GM18498 (cell line): ENCODE data around the gene COPS3.

Source experiments
- ATAC-seq: cut with Tn5 transposase; IDR thresholded peaks from one replicate; pipeline ENCODE4 v1.9.1; 2021; ENCODE audit warnings: mild to moderate bottlenecking, moderate library complexity; ENCODE audit not compliant: unreplicated experiment

Gene COPS3

GRCh38 chr17:17221329-17221728 lies 59.7 kb downstream of the COPS3 start:
- ATAC-seq: no peak

- no peak for ATAC-seq
Observed at GRCh38 chr17:17220529-17220928, 60.5 kb downstream of the COPS3 start.

DNA sequence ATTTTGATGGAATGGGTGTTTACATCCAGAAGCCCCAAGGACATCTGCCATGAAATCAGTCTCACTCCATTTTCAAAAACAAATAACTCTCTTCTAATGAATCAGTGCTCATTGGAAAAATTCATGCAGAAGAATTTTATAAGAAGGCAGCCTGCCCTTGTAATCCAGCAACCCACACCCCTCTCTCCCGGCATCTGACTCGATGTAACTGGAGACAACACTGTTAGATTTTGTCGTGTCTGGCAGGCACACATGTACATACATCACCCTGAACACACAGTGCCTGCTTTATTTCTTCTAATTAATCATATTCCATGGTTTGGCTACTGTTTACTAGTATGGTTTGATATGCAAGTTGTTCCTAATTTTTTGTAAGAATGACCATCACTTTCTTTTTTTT lies 63.1 kb downstream of the COPS3 start:
- ATAC-seq: no peak

DNA sequence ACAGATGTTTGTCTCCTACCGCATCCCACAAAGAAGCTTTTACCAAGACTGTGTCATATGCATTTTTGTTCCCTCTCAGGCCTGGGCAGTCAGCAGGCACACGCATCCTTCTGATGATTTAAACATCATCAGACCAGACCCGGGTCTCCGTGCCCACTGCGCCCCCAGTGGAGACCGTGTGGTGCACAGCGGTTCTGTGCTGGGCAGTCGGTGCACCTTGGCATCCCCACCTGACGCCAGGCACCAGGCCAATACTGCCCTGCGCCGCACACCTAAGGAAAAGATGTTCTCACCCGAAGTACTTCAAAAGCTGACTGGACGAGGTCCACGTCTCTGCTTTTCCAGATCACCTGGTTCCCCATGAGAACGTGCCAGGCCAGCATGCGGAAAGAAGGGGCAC lies 64.3 kb downstream of the COPS3 start:
- no peak for ATAC-seq

- no peak for ATAC-seq
Observed at GRCh38 chr17:17216236-17216635, 64.8 kb downstream of the COPS3 start.

GRCh38 chr17:17215575-17215974 lies 65.5 kb downstream of the COPS3 start:
- no peak for ATAC-seq

- ATAC-seq: no peak
Observed at GRCh38 chr17:17214646-17215436, 66.2 kb downstream of the COPS3 start.

GRCh38 chr17:17213775-17214174 lies 67.3 kb downstream of the COPS3 start:
- ATAC-seq: no peak

GRCh38 chr17:17207998-17208397 lies 73.0 kb downstream of the COPS3 start:
- no peak for ATAC-seq

DNA sequence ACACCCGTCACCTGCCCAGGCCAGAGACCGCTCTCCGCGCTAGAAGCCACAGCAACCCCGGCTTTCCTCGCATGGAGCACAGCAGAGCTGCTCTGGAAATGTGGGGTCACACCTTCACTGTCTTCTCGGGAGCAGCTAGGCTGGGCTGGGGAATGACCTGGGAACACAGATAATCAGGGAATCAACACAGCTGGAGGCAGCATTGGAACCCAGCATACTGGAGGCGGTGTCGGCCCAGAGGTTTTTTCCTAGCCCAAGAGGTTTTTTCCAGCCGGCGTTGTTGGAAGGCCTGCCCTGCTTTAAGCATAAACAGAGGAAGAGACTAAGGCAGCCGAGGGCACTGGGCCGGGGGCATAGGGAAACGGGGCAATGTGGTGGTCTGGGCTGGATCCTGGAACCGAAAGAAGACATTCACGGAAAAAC lies 74.1 kb downstream of the COPS3 start:
- ATAC-seq: no peak

DNA sequence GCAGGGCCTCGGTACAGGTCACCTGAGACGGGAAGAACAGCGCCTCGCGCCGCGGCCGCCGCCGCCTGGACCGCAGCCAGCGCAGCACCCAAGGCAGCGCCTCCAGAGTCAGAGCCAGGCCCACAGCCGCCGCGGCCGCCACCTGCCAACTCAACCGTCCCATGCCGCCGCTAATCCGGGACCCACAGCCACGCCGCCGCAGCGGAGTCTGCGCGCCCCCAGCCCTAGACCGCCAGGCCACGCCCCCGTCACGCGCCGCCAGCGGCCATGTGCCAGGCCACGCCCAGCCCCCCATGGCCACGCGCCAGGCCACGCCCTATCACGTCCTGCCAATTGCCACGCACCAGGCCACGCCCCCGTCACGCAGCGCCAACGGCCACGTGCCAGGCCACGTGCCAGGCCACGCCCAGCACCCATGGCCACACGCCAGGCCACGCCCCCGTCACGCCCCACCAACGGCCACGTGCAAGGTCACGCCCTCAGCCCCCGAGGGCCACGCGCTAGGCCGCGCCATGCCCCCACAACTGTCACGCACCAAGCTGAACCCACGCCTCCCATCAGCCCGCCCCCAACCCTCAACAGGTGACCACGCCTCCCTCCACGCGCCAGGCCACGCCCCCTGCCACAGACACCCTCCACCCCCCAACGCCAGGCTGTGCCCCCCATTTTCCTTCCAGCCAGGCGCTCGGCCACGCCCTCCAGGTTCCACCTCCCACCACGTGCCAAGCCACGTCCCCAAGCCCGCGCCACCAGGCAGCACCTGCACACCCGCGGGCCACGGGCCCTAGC lies 74.7 kb downstream of the COPS3 start, which contains the start of gene PLD6:
Gene PLD6 (minus strand): TSS at position 210 of the 789 bp plus-strand sequence. CDS start 47 bp downstream, at position 163.
- ATAC-seq: peak; percentile 67

- peak; percentile 41 for ATAC-seq
Observed at GRCh38 chr17:17205368-17206123, 75.5 kb downstream of the COPS3 start.

DNA sequence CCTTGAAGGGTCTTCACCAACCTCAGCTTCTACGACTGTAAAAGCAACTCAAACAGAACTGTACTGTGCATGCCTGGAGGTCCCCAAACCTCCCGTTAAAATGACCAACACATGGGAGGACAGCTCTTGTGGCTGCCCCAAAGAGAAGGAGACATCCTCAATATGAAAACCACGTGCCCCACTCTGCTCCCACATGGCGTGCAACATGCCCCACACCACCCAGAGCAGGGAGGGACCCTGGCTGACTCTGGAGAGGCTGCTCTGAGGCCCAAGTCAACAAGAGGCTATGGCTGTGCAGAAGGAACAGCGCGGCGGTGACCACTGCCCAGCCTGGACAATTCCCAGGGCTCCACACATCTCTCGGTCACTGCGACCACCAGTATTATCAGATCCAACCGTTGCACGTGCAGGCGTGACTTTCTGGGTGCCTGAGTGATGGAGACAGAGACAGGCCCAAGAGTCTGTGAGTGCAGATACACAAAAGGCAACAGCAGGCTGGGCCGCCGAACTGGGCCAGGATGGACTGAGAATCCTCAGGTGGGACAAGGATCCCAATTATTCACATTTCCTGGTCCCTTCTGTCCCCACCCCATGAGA lies 76.3 kb downstream of the COPS3 start:
- ATAC-seq: no peak

- ATAC-seq: no peak
Observed at GRCh38 chr17:17204041-17204591, 76.9 kb downstream of the COPS3 start.

GRCh38 chr17:17203173-17203730 lies 77.8 kb downstream of the COPS3 start:
- no peak for ATAC-seq

DNA sequence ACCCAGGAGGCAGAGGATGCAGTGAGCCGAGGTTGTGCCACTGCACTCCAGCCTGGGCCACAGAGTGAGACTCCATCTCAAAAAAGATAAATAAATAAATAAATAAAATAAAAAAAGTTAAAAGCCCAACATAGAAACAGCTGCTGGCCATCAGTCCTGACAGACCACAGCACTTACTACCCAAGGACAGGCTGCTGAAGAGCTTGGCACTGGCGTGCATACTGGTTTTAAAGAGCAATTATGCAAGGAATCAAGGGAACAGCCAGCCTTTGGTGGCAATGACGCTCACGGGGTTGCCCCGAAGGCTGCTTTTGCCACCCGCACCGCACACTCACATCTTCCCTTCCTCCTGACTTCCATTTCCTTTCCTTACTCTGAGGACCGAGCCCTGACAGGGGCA lies 79.1 kb downstream of the COPS3 start:
- ATAC-seq: no peak

- no peak for ATAC-seq
Observed at GRCh38 chr17:17201271-17201670, 79.8 kb downstream of the COPS3 start.

DNA sequence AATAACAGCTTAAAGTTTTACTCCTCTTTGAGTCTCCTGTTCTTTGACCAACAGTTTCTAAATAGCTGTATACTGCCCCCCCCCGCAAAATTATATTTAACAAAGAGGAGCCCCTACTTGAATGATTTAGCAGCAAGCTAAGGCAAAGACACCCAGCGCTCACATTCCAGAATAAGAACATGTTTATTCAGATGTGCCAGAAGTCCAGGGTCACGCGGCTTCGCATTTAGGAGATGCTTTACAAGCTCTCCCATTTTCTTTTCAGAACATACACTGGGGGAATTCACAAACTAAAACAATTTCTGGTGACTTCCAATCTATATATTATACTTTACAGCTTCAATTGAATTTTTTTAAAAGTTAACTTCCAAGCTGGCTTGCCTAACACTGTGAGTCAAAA lies 80.2 kb downstream of the COPS3 start:
- no peak for ATAC-seq

DNA sequence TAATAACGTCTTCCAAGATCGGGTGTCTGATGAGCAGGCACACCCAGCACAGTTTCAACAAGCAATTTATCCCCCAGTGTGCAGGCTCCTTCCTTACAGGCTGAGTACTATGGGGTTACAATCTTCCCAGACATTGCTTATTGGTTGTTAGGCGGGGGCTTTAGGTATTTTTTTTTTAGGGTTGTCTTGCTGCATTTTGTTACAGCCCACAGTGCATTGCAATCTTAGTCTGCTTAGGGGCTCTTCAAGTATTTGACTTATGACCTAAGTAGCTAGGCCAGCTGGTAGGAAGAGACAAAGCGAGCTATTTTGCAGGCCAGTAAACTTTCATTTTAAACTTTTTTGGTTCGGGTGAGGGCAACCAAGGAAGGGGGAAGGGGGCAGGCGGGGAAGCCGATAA lies 80.7 kb downstream of the COPS3 start:
- no peak for ATAC-seq

- ATAC-seq: no peak
Observed at GRCh38 chr17:17198281-17198680, 82.8 kb downstream of the COPS3 start.
